GM23338 (cell line): ENCODE measurements around the gene CLDN11. TPM values are rescaled to one million over a fixed set of nuclear protein-coding genes. Genes with fewer than 3 reads are reported as not detected.

Source experiments
- ATAC-seq: fragments of 200-7000 bp; cut with Tn5 transposase; 3 replicates; pipeline ENCODE4 v1.9.1; 2020
- DNase-seq: peaks from one replicate; pipeline ENCODE4 v3.0.0-alpha.2; 2015; ENCODE audit warnings: low spot score
- H2AFZ ChIP-seq: fragments of 200-600 bp; sonication (generic); 2 replicates; pipeline ENCODE4 v1.8.0; 2016; ENCODE audit warnings: antibody characterized with exemption, mild to moderate bottlenecking, moderate library complexity
- H3F3A ChIP-seq: fragments of 200-600 bp; sonication (generic); replicated peaks from 2 replicates; pipeline ENCODE4 v1.8.0; 2017; ENCODE audit warnings: antibody characterized with exemption, mixed run types, low read depth
- H3K27ac ChIP-seq: fragments of 200-600 bp; sonication (generic); 2 replicates; pipeline ENCODE4 v1.6.1; 2016; ENCODE audit warnings: low read depth
- H3K27me3 ChIP-seq: fragments of 200-600 bp; sonication (generic); 2 replicates; pipeline ENCODE4 v1.8.0; 2016; ENCODE audit warnings: mild to moderate bottlenecking, mixed run types, moderate library complexity; ENCODE audit not compliant: insufficient read depth
- H3K36me3 ChIP-seq: fragments of 200-600 bp; sonication (generic); 2 replicates; pipeline ENCODE4 v1.8.0; 2016; ENCODE audit warnings: mild to moderate bottlenecking; ENCODE audit not compliant: insufficient read depth
- H3K4me1 ChIP-seq: fragments of 200-600 bp; sonication (generic); 2 replicates; pipeline ENCODE4 v1.8.0; 2016; ENCODE audit warnings: mild to moderate bottlenecking, moderate library complexity; ENCODE audit not compliant: insufficient read depth
- H3K4me2 ChIP-seq: fragments of 200-600 bp; sonication (generic); 2 replicates; pipeline ENCODE4 v1.7.1; 2017; ENCODE audit warnings: mixed run types
- H3K4me3 ChIP-seq: fragments of 200-600 bp; sonication (generic); 2 replicates; pipeline ENCODE4 v1.6.1; 2016; ENCODE audit warnings: mixed run types
- H3K79me2 ChIP-seq: fragments of 200-600 bp; sonication (generic); replicated peaks from 2 replicates; pipeline ENCODE4 v1.8.0; 2017; ENCODE audit warnings: mild to moderate bottlenecking; ENCODE audit not compliant: insufficient read depth
- H3K9me2 ChIP-seq: fragments of 200-600 bp; sonication (generic); 2 replicates; pipeline ENCODE4 v1.8.0; 2017; ENCODE audit not compliant: insufficient read depth
- H4K20me1 ChIP-seq: fragments of 200-600 bp; sonication (generic); replicated peaks from 2 replicates; pipeline ENCODE4 v1.8.0; 2017; ENCODE audit warnings: mild to moderate bottlenecking; ENCODE audit not compliant: insufficient read depth
- H3K27ac Mint-ChIP-seq: 2 replicates; pipeline ENCODE4 v1.8.0; 2020; ENCODE audit warnings: inconsistent platforms, mild to moderate bottlenecking, moderate library complexity, mixed read lengths
- H3K27me3 Mint-ChIP-seq: 3 replicates; pipeline ENCODE4 v1.8.0; 2022; ENCODE audit warnings: low read depth, mild to moderate bottlenecking, moderate library complexity, mixed read lengths, inconsistent platforms; ENCODE audit not compliant: insufficient read depth, poor library complexity
- H3K36me3 Mint-ChIP-seq: 3 replicates; pipeline ENCODE4 v1.8.0; 2021; ENCODE audit warnings: low read depth, mild to moderate bottlenecking, inconsistent platforms, moderate library complexity, mixed read lengths
- H3K4me1 Mint-ChIP-seq: 3 replicates; pipeline ENCODE4 v1.8.0; 2020; ENCODE audit warnings: mild to moderate bottlenecking, inconsistent platforms, mixed read lengths
- H3K4me3 Mint-ChIP-seq: 3 replicates; pipeline ENCODE4 v1.8.0; 2021; ENCODE audit warnings: moderate library complexity, mild to moderate bottlenecking, inconsistent platforms, mixed read lengths
- H3K9me3 Mint-ChIP-seq: 3 replicates; pipeline ENCODE4 v1.8.0; 2020; ENCODE audit warnings: moderate library complexity, mild to moderate bottlenecking, inconsistent platforms, mixed read lengths
- CREB1 ChIP-seq: fragments of 250-450 bp; sonication (Bioruptor Pico); IDR thresholded peaks from 2 replicates; pipeline ENCODE4 v1.5.0; 2020; ENCODE audit warnings: low read depth, mild to moderate bottlenecking, moderate library complexity
- EZH2 ChIP-seq: fragments of 200-600 bp; sonication (generic); IDR thresholded peaks from one replicate; pipeline ENCODE4 v1.8.0; 2017; ENCODE audit warnings: antibody characterized with exemption, mild to moderate bottlenecking, low read depth; ENCODE audit not compliant: unreplicated experiment
- EZH2phosphoT487 ChIP-seq: fragments of 200-600 bp; sonication (generic); IDR thresholded peaks from one replicate; pipeline ENCODE4 v1.8.1; 2018; ENCODE audit warnings: antibody characterized with exemption; ENCODE audit not compliant: unreplicated experiment
- JUNB ChIP-seq: IDR thresholded peaks from one replicate; pipeline ENCODE4 v1.6.1; 2016; ENCODE audit warnings: antibody characterized with exemption; ENCODE audit not compliant: unreplicated experiment
- NANOG ChIP-seq: IDR thresholded peaks from 2 replicates; pipeline ENCODE4 v1.6.1; 2016; ENCODE audit warnings: antibody characterized with exemption, borderline replicate concordance
- POLR2AphosphoS5 ChIP-seq: IDR thresholded peaks from 2 replicates; pipeline ENCODE4 v1.6.1; 2016; ENCODE audit warnings: antibody characterized with exemption, low read depth
- STAT1 ChIP-seq: IDR thresholded peaks from one replicate; pipeline ENCODE4 v1.6.1; 2016; ENCODE audit warnings: antibody characterized with exemption; ENCODE audit not compliant: unreplicated experiment
- ZNF114 ChIP-seq: fragments of 250-450 bp; sonication (Bioruptor Pico); IDR thresholded peaks from 2 replicates; pipeline ENCODE4 v1.5.0; 2020; ENCODE audit warnings: mild to moderate bottlenecking, moderate library complexity
- ZNF331 ChIP-seq: fragments of 250-450 bp; sonication (Bioruptor Pico); IDR thresholded peaks from 2 replicates; pipeline ENCODE4 v1.5.0; 2020; ENCODE audit warnings: low read depth, mild to moderate bottlenecking, moderate library complexity
- ZNF462 ChIP-seq: fragments of 250-450 bp; sonication (Bioruptor Pico); IDR thresholded peaks from 2 replicates; pipeline ENCODE4 v1.5.0; 2020; ENCODE audit warnings: mild to moderate bottlenecking, moderate library complexity
- polyA plus RNA-seq: library from polyadenylated mRNA; unstranded; fragments of >200 nt; fragmentation: Nextera tagmentation; extraction: Ambion mirVana; gene quantifications from 2 replicates; pipeline ENCODE4 v1.2.1, GENCODE V29; 2016
- total RNA-seq: library from RNA; depleted of rRNA; stranded (reverse); fragments of >200 nt; shearing (Covaris generic); gene quantifications from 2 replicates; pipeline ENCODE4 v1.2.3, GENCODE V29; 2014
- TF ChIP-seq, protein P1 (sequence below): IDR thresholded peaks from 2 replicates; pipeline ENCODE4 v1.6.1; 2016; ENCODE audit warnings: antibody characterized with exemption
- TF ChIP-seq, protein P2 (sequence below): IDR thresholded peaks from one replicate; pipeline ENCODE4 v1.6.1; 2018; ENCODE audit warnings: antibody characterized with exemption; ENCODE audit not compliant: unreplicated experiment
- TF ChIP-seq, protein P3 (sequence below), 2 experiments: fragments of 200-600 bp in 1 of 2; sonication (generic) in 1 of 2; conservative IDR thresholded peaks; 2 replicates each; pipeline versions ENCODE4 v1.5.1 to v1.6.1; 2016 to 2017; ENCODE audit warnings: antibody characterized with exemption in 2 of 2, low read depth in 2 of 2, mild to moderate bottlenecking in 2 of 2, moderate library complexity in 1 of 2

Gene CLDN11
- total and polyA plus RNA-seq, 2 experiments from 2014 or later, result 5.2 to 8.3 TPM

DNA sequence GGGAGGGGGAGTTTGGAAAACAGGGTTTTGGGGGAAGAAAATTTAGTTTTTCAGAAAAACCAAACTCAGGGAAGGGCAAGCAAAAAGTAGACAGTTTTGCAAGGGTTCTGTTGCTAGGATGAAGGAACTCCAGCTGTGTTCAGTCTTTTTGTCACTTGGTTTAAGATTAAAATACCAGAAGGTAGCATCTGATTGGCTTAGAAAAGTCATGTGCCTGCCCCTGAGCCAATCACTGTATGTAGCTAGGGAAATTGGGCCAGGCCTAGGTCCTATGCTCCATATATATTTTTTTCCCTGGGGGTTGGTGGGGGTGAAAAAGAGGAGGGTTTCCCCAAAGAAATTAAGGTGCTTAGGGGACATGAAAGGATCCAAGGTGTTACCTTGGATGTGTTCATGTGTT lies 24.3 kb downstream of the CLDN11 start:
- Mint-ChIP-seq H3K9me3 (no peaks in the 10 kb centered on the region), H3K4me3 (no peak overlapping the region), H3K27ac (no peak overlapping the region), H3K27me3 (peaks cover 2% of the 10 kb centered on the region), H3K36me3 (no peaks in the 10 kb centered on the region), H3K4me1 (peaks cover under 1% of the 10 kb centered on the region; the same call in 2 of the 3 replicates)
- Histone ChIP-seq H2AFZ (no peak overlapping the region), H3K36me3 (no peaks in the 10 kb centered on the region), H3K4me2 (no peak overlapping the region), H3K27me3 (no peaks in the 10 kb centered on the region), H3K4me1 (no peaks in the 10 kb centered on the region), H3F3A (no peaks in the 10 kb centered on the region), H3K27ac (no peak overlapping the region), H3K9me2 (peaks cover 12% of the 10 kb centered on the region; the same call in 1 of the 2 replicates), H4K20me1 (no peaks in the 10 kb centered on the region), H3K4me3 (no peak overlapping the region), H3K79me2 (no peaks in the 10 kb centered on the region)
- TF ChIP-seq, protein P1, sequence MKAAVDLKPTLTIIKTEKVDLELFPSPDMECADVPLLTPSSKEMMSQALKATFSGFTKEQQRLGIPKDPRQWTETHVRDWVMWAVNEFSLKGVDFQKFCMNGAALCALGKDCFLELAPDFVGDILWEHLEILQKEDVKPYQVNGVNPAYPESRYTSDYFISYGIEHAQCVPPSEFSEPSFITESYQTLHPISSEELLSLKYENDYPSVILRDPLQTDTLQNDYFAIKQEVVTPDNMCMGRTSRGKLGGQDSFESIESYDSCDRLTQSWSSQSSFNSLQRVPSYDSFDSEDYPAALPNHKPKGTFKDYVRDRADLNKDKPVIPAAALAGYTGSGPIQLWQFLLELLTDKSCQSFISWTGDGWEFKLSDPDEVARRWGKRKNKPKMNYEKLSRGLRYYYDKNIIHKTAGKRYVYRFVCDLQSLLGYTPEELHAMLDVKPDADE, result no peak
- TF ChIP-seq, protein P2, sequence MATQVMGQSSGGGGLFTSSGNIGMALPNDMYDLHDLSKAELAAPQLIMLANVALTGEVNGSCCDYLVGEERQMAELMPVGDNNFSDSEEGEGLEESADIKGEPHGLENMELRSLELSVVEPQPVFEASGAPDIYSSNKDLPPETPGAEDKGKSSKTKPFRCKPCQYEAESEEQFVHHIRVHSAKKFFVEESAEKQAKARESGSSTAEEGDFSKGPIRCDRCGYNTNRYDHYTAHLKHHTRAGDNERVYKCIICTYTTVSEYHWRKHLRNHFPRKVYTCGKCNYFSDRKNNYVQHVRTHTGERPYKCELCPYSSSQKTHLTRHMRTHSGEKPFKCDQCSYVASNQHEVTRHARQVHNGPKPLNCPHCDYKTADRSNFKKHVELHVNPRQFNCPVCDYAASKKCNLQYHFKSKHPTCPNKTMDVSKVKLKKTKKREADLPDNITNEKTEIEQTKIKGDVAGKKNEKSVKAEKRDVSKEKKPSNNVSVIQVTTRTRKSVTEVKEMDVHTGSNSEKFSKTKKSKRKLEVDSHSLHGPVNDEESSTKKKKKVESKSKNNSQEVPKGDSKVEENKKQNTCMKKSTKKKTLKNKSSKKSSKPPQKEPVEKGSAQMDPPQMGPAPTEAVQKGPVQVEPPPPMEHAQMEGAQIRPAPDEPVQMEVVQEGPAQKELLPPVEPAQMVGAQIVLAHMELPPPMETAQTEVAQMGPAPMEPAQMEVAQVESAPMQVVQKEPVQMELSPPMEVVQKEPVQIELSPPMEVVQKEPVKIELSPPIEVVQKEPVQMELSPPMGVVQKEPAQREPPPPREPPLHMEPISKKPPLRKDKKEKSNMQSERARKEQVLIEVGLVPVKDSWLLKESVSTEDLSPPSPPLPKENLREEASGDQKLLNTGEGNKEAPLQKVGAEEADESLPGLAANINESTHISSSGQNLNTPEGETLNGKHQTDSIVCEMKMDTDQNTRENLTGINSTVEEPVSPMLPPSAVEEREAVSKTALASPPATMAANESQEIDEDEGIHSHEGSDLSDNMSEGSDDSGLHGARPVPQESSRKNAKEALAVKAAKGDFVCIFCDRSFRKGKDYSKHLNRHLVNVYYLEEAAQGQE, result no peak
- TF ChIP-seq POLR2AphosphoS5 (no peak), NANOG (no peak), EZH2phosphoT487 (no peak), CREB1 (CRISPR knock-in tag) (no peak), STAT1 (no peak), ZNF462 (no peak), ZNF331 (CRISPR knock-in tag) (no peak), ZNF114 (no peak), JUNB (no peak), EZH2 (no peak)
- TF ChIP-seq, protein P3, sequence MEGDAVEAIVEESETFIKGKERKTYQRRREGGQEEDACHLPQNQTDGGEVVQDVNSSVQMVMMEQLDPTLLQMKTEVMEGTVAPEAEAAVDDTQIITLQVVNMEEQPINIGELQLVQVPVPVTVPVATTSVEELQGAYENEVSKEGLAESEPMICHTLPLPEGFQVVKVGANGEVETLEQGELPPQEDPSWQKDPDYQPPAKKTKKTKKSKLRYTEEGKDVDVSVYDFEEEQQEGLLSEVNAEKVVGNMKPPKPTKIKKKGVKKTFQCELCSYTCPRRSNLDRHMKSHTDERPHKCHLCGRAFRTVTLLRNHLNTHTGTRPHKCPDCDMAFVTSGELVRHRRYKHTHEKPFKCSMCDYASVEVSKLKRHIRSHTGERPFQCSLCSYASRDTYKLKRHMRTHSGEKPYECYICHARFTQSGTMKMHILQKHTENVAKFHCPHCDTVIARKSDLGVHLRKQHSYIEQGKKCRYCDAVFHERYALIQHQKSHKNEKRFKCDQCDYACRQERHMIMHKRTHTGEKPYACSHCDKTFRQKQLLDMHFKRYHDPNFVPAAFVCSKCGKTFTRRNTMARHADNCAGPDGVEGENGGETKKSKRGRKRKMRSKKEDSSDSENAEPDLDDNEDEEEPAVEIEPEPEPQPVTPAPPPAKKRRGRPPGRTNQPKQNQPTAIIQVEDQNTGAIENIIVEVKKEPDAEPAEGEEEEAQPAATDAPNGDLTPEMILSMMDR (conservative IDR thresholded peaks at IDR 0.05; ENCODE audit: low read depth in 2 of 2), result no peak
- DNase-seq, result no peak
- ATAC-seq, result no peak
